H1 (cell line): ENCODE measurements around the gene PIGU. TPM values are rescaled to one million over a fixed set of nuclear protein-coding genes. Genes with fewer than 3 reads are reported as not detected.

Source experiments
- ATF3 ChIP-seq: IDR thresholded peaks from 2 replicates; pipeline ENCODE4 v1.6.1; 2011; ENCODE audit warnings: low read depth, mild to moderate bottlenecking, low read length; ENCODE audit not compliant: insufficient read depth
- EP300 ChIP-seq, 2 experiments: IDR thresholded peaks; 1 replicate in 1 of 2; 2 replicates in 1 of 2; pipeline ENCODE4 v1.6.1; 2011 to 2012; ENCODE audit warnings: low read depth in 2 of 2, low read length in 2 of 2, mild to moderate bottlenecking in 2 of 2, borderline replicate concordance in 1 of 2, inconsistent platforms in 1 of 2, moderate library complexity in 1 of 2
- GTF2F1 ChIP-seq: IDR thresholded peaks from 2 replicates; pipeline ENCODE4 v1.6.1; 2012; ENCODE audit warnings: low read depth, low read length, improper control_type of control experiment, borderline replicate concordance
- KDM1A ChIP-seq: fragments of 200-600, 300-600 bp; sonication (generic); IDR thresholded peaks from 2 replicates; pipeline ENCODE4 v1.7.1; 2016; ENCODE audit warnings: mild to moderate bottlenecking, low read length, borderline replicate concordance
- polyA plus RNA-seq, 7 experiments: library from polyadenylated mRNA; depleted of rRNA in 3 of 7; stranded (reverse) in 5 of 7; unstranded in 2 of 7; fragments of >200 nt in 5 of 7; fragments of 200-250 nt in 2 of 7; gene quantifications; 1 replicate in 5 of 7; 2 replicates in 1 of 7; 4 replicates in 1 of 7; pipeline versions ENCODE4 v1.2.1 to v1.2.3, GENCODE V29; 2011 to 2013; ENCODE audit warnings: missing spikeins in 2 of 7, mixed read lengths in 2 of 7
- total RNA-seq: library from RNA; stranded (reverse); fragmentation: NEBNext Ultra II Directional; extraction: Animal tissue kit (Norgen Biotek cat#: 25700); gene quantifications from 2 replicates; pipeline ENCODE4 v1.2.1, GENCODE V29; 2021

Gene PIGU
- total and polyA plus RNA-seq, 2 of the 8 experiments (the other 6 are each of a cell fraction or from before 2014, with no cell fraction given): 28.3 to 117 TPM

DNA sequence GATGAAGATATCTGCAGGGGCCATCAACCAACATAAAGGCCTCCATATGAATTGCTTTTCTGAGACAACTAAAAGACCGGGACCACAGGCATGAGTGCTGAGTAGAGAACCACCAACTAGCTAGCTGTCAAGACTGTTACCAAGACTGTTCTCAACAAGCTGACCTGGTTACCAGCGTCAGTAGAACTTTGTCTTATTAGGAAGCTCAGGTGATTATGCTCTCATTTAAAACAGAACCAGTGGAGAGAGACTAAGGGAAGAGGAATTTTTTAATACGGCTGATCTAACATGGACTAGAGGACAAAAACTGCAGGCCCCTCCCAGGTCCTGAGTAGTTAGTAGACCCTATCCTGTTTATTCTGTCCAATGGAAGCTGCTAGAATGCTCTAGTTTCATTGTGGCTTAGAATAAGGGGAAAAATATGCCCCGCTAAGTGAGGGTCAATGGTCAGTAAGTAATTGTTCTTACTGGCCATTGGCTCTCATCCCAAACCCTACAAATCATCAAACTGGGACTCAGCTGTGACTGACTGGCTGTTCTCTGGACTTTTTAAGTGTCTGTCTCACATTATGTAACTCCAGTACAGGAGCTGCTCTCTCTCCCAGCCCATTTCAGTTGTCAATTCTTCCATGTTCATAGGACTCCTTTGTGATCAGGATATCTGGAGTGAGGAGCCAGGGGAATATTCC is 164.5 kb downstream of the PIGU start (continued):
- TF ChIP-seq GTF2F1: no peak
- TF ChIP-seq KDM1A: no peak
- no peak for TF ChIP-seq EP300 (IDR thresholded peaks at IDR 0.05; ENCODE audit: borderline replicate concordance in 1 of 2, low read depth in 2 of 2, low read length in 2 of 2)
- no peak for TF ChIP-seq ATF3
